ENCODE data around the gene OR52N5.

- TF ChIP-seq CTCF (IDR thresholded peaks at IDR 0.05; ENCODE audit: low read depth, low read length), result no peak
- no peak for TF ChIP-seq EZH2phosphoT487 (IDR thresholded peaks at IDR 0.05; ENCODE audit: low read depth)
Measured at GRCh38 chr11:5753943-5754342, 29.2 kb downstream of the OR52N5 start, which contains the start of gene OR52N4.
